Coronary artery (tissue), 2 donors: ENCODE results near the gene VPS35L.

ENCODE experiments used
- DNase-seq: peaks from one replicate; pipeline ENCODE4 v3.0.0-alpha.2; 2017; ENCODE audit warnings: low spot score
- H3K27ac ChIP-seq, 2 donors: fragments of 200-600 bp; sonication (generic); one replicate each; pipeline ENCODE4 v1.5.1; 2016 to 2019
- H3K4me3 ChIP-seq: fragments of 200-600 bp; sonication (generic); 2 replicates; pipeline ENCODE4 v1.5.1; 2016; ENCODE audit warnings: mild to moderate bottlenecking, moderate library complexity
- CTCF ChIP-seq: fragments of 200-600 bp; sonication (generic); IDR thresholded peaks from one replicate; pipeline ENCODE4 v1.5.1; 2019; ENCODE audit warnings: antibody characterized with exemption

The VPS35L gene

GRCh38 chr16:19683453-19684236 is 128.1 kb downstream of the VPS35L start:
- no peak for TF ChIP-seq CTCF
- H3K4me3 ChIP-seq = no peak overlapping the region
- no peak overlapping the region for H3K27ac ChIP-seq
- no peak for DNase-seq

GRCh38 chr16:19685176-19685575 is 129.7 kb downstream of the VPS35L start:
- no peak overlapping the region for H3K27ac ChIP-seq
- DNase-seq = no peak
- H3K4me3 ChIP-seq = no peak overlapping the region
- no peak for TF ChIP-seq CTCF

GRCh38 chr16:19687279-19687678 is 131.8 kb downstream of the VPS35L start:
- H3K4me3 ChIP-seq = no peak overlapping the region
- no peak for TF ChIP-seq CTCF
- no peak for DNase-seq
- no peak overlapping the region for H3K27ac ChIP-seq

GRCh38 chr16:19688396-19689024 is 133.0 kb downstream of the VPS35L start:
- no peak for TF ChIP-seq CTCF
- no peak for DNase-seq
- no peak overlapping the region for H3K27ac ChIP-seq
- no peak overlapping the region for H3K4me3 ChIP-seq

GRCh38 chr16:19689342-19689741 is 133.8 kb downstream of the VPS35L start:
- no peak for TF ChIP-seq CTCF
- no peak for DNase-seq
- Histone ChIP-seq H3K27ac (no peak overlapping the region), H3K4me3 (no peak overlapping the region)

GRCh38 chr16:19690196-19690595 is 134.7 kb downstream of the VPS35L start:
- DNase-seq = no peak
- Histone ChIP-seq H3K4me3 (no peak overlapping the region), H3K27ac (peak overlapping the region in 1 of 2 donors; percentile 45)
- no peak for TF ChIP-seq CTCF
